SH-SY5Y (cell line): ENCODE data around the gene CCDC183.

ENCODE experiments used
- GATA2 ChIP-seq: IDR thresholded peaks from 2 replicates; pipeline ENCODE4 v1.6.1; 2011; ENCODE audit warnings: mild to moderate bottlenecking, low read depth, low read length
- GATA3 ChIP-seq: IDR thresholded peaks from 2 replicates; pipeline ENCODE4 v1.6.1; 2011; ENCODE audit warnings: low read depth, mild to moderate bottlenecking, low read length, moderate library complexity

CCDC183 gene

DNA sequence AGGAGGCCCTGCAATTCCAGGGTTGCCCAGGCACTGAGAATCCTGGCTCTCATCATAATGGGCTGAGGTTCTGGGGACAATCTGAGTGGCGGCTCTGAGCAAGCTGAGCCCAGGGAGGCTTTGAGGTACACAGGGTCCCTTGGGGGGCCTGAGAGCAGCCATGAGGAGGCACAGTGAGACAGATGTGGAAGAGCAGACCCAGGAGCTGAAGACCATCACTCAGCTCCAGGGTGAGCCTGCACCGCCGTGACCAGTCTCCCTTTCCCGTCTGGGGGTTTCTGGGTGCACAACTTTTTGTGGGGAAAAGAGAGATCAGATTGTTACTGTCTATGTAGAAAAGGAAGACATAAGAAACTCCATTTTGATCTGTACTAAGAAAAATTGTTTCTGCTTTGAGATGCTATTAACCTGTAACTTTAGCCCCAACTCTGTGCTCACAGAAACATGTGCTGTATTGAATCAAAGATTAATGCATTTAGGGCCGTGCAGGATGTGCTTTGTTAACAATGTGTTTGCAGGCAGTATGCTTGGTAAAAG, at the start of gene CCDC183:
Gene CCDC183 (plus strand): TSS at position 101 of the 537 bp plus-strand sequence. CDS start 60 bp downstream, at position 161.
- TF ChIP-seq GATA2 = no peak
- TF ChIP-seq GATA3 = no peak

DNA sequence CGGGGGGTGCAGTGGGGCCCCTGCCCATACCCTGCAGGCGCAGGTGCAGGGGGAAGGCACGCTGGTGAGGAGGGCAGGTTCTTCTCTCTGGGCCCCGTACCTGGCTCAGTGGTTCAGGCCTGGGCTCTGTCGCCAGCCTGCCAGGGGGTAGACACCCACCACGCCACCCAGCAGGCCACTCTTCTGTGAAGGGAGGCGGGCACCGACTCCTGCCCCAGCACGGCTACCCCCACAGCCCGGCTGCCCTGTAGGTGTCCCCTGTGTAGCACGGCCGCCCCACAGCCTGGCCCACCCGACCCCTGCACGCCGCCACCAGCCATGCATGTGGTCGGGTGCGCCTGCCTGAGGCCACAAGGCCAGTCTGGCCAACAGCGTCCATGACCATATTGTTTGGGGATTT, 49.5 kb upstream of the CCDC183 start:
- no peak for TF ChIP-seq GATA2
- no peak for TF ChIP-seq GATA3

DNA sequence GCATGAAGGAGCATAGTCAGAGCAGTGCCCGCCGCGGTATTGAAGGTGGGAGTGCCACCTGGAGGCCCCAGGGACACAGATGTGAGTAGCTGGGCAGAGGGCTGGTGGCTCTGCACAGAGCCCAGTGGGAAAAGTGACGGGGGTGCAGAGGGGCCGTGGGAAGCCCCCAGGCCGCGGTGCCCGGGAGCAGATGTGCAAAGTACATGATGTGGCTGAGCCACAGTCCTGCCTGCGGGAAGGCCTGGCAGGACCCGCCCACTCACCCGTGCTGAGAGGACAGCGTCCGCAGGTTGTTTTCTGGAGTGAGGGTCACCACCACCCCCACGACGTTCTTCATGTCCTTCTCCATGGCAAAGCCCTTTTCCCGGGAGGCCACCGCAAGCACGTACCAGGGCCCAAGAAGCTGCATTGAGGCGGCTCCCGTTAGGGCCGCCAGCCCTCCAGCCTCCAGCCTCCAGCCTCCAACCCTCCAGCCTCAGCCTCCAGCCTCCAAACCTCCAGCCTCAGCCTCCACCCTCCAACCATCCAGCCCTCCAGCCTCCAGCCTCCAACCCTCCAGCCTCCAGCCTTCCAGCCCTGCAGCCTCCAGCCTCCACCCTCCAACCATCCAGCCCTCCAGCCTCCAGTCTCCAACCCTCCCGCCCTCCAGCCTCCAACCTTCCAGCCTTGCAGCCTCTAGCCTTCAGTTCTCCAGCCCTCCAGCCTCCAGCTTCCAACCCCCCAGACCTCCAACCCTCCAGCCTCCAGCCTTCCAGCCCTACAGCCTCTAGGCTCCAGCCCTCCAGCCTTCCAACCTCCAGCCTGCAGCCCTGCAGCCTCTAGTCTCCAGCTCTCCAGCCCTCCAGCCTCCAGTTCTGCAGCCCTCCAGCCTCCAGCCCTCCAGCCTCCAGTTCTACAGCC, 48.7 kb upstream of the CCDC183 start:
- TF ChIP-seq GATA3 = no peak
- no peak for TF ChIP-seq GATA2

DNA sequence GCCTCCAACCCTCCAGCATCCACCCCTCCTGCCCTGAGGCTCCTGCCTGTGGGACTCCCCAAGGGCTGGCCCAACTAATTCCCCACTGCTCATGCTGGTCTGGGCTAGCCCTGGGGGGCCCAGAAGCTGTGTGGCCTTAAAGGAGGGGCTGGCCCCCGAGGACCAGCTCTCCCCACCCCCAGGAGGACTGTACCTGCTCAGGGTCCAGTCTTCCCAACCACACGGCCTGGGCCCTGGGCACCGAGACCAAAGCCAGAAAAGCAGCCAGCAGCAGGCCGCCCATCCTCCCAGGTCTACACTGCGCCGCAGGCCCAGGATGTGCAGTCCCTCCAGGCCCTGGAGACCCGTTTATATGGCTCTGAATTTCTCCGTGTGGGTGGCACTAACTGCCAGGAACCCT, 47.9 kb upstream of the CCDC183 start, which contains the start of gene LCN6:
Gene LCN6 (minus strand): TSS at position 325 of the 400 bp plus-strand sequence. CDS start 42 bp downstream, at position 283.
- TF ChIP-seq GATA2 (no peak), GATA3 (no peak)

DNA sequence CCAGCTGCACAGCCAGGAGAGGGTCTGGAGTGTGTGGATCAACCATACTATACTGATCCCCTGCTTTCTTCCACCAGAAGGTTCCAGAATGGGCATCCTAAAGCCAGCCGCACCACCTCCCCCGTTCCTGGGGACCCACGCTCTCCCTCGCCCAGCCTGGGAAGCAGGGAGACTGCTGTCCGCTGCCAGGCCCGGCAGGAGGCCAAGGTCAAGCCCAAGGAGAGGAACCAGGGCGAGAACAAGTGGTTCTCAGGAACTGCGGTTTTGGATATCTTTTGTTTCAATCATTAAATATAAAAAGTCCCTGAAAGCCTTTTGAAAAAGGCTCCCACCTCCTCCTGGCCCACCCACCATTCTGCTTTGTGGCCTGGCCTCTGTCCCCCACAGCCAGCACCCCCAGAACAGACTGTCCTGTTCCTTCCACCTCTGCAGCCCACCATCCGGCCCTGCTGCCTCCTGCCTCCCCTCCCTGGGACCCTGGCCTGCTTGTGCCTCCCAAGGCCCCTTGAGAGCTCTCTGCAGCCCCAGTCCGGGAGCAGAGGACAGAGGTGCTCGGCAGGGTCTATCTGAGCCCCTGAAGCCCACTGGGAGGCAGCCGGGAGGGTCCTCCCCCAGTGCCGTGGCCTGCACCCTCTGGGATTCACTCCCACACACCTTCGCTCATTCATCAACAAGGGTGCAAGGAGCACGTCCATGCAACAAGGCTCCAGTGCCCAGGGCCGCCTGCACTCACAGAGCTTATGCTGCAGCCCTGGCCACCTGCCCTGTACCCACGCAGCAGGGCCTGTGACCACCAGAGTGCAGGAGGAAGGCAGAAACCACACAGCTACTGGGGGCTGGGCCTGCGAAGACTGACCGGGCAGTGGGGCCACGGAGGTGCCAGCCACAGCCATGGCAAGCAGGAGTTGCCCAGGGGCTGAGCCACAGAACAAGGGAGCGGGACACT, 47.2 kb upstream of the CCDC183 start:
- no peak for TF ChIP-seq GATA3
- TF ChIP-seq GATA2 = no peak

DNA sequence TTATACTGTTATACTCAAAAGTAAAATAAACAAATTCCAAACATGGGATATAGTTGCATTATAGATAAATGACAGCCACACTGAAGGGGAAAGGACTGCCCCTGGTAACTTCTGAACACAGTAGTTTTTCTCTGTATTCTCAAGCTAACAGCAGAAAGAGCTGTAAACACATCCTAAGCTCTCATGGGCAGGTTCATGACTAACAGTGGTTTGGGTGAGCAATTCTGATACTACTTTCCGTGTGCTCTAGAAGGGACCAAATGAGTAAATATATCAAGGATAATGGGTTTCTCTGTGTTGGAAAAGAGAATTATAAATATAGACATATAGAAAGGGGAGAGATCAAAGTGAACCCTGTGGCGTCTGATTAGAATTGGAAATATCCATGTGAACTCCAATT, 45.6 kb upstream of the CCDC183 start:
- TF ChIP-seq GATA3 (no peak), GATA2 (no peak)

DNA sequence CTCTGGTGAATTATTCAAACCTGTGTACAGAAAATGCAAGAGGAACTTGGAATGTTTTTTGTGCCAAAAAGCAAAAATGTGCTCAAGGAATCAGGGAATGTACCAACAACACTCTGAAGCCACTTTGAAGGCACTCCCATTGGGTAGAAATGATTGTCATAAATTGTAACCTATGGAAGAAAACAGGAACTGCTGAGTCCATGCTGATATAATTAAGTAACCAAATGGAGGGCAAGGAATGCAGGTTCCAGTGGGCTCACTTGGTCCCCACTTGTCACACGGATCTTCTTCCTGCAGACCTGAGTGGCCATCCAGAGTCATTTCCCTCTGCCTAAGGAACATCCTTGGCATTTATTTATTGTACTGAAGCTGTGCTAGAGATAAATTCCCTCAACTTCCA, 44.9 kb upstream of the CCDC183 start:
- TF ChIP-seq GATA2 = no peak
- TF ChIP-seq GATA3 = no peak

DNA sequence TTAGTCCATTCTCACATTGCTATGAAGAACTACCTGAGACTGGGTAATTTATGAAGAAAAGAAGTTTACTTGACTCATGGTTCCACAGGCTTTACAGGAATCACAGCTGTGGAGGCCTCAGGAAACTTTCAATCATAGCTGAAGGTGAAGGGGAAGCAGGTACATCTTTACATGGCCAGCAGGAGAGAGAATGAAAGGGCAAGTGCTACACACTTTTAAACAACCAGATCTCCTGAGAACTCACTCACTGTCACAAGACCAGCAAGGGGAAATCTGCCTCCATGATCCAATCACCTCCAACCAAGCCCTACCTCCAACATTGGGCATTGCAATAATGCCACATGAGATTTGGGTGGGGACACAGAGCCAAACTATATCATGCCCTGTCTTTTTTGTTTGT, 44.3 kb upstream of the CCDC183 start:
- TF ChIP-seq GATA3 (no peak), GATA2 (no peak)

DNA sequence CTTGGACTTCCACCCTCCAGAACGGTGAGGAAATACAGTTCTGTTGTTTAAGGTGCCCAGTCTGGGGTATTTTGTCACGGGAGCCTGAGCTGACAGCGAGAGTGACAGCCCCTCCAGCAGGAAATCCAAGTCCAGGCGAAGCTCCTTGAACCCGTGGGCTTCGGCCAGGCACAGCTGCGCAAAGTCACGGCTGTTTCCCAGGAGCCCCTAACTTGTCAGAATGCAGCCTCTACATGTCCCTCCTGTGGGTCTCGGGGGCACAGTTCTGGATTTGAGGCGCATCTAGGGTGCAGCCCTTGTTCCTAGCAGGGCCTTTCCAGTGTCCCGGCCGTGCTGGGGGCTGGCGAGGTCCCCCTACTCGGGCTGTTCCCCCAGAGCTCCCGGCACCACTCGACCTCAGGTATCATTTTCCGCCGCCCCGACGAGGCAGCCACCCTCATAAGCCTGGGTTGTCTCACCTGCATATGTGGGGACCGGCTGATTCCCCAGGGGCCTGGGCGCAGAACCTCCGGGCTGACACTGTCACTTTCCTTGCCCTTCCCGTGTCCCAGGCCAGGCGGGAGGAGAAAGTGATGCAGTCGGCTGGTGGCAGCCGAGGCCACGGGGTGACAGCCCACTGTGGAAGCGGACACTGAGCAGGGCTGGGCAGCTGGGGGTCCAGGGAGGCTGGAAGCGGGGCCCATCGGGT, 42.6 kb upstream of the CCDC183 start:
- TF ChIP-seq GATA3 = no peak
- no peak for TF ChIP-seq GATA2

DNA sequence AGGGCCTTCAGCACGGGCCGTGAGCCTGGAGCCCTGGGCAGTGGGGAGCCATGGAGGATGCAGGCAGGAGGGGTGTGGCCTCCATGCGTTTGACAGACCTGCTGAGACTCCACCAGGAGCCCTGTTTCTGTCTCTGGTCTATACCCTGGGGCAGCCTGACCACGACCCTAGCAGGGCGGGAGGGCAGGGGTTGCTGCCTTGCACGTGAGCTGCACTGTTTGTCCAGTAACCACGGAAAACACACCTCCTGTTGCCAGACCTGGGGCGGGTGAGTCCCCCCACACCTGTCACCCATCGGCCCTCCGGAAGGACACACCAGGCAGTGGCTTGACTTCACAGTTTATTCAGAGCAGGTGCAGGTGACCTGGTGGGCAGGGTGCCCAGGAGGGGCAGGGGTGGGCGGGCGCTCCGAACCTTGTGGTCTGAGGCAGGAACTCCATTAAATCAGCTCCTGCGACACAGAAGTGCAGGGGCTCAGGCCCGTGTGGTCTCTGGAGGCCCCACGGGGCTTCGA, 42.0 kb upstream of the CCDC183 start:
- TF ChIP-seq GATA2 (no peak), GATA3 (no peak)

DNA sequence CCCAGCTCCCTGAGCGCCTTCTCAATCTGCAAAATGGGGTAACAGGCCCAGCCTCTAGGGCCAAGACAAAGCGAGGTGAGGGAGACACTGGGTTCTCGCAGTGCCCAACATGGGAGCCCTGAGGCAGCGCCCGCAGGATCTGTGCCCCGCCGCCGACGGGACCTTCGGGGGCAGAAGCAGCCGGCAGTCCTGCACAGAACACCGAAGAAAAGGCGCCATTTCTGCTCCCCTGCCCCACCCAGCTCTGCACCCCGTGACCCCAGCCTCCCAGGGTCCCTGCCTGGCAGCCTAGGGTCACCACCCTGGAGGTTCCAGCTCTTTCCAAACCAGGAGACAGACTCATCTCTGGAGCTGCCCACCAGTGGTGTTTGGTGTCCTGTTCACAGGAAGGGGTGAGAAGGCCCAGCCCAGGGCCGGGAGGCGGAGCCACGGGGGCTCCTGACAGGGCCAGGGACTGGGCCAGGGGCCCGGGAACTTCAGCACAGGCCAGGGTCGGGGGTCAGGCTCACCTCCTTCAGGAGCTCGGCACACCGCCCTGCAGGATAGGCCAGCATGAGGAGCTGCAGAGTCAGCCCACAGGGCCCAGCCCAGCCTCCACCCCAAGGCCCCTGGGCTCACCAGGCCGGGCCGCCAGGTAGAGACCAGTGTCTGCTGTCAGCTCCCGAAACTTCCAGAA, 41.4 kb upstream of the CCDC183 start:
- TF ChIP-seq GATA2 = no peak
- no peak for TF ChIP-seq GATA3

DNA sequence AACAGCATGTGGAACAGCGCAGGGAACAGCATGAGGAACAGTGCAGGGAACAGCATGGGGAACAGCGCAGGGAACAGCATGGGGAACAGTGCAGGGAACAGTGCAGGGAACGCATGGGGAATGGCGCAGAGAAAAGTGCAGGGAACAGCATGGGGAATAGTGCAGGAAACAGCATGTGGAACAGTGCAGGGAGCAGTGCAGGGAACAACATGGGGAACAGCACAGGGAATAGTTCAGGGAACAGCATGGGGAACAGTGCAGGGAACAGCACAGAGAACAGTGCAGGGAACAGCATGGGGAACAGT, 40.1 kb upstream of the CCDC183 start:
- TF ChIP-seq GATA3 (no peak), GATA2 (no peak)

DNA sequence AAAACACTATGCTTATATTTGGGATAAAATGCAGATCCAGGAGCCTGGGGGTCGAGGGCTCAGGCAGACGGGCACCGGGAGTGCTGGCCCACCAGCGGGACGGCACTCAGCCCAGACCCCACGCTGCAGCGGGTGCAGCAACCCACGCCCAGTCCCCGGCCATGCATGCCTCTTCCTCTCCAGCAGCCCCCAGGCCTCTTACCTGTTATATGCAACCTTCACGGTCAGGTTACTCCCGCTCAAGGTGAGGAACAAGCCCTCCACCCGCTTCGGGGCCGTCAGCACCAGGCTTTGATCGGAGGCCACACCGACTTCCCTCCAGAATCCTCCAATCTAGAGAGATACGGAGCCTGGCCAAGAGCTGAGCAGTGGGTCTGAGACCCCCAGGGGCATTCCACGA, 39.3 kb upstream of the CCDC183 start:
- TF ChIP-seq GATA3 (no peak), GATA2 (no peak)

DNA sequence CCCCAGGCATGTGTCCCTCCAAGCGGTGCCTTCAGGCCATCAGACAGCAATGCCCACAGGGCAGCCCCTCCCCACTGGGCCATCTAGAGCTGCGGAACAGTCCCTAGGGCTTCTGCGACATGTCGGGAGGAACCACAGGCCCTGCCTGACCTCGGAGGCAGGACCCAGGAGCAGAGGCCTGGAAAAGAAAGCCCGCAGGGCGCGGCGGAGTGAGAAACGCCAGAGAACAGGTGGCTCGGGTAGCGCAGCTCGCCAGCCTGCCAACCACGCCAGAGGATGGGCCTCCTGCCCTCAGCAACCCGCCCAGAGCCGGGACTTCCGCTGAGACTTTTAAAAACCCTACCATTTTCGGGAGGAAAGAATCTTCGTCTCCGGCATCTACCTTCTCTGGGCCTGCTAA, 38.8 kb upstream of the CCDC183 start:
- TF ChIP-seq GATA2 (no peak), GATA3 (no peak)
